Heart left ventricle (tissue), 16 donors: ENCODE measurements around the gene ASB6. TPM values are rescaled to one million over a fixed set of nuclear protein-coding genes. Genes with fewer than 3 reads are reported as not detected.

ENCODE experiments used
- ATAC-seq, 4 donors: fragments of 200-7000 bp; cut with Tn5 transposase; one replicate each; pipeline ENCODE4 v1.9.1; 2020 to 2022; ENCODE audit warnings: moderate library complexity in 4 of 4, mild to moderate bottlenecking in 3 of 4, moderate number of reproducible peaks in 1 of 4
- DNase-seq, 5 donors: peaks; one replicate each; pipeline ENCODE4 v3.0.0-alpha.2; 2020
- H3K27ac ChIP-seq, 12 donors: fragments of 200-600 bp; sonication (generic) in 4 of 12; one replicate each; pipeline versions ENCODE4 v1.5.0 to v1.8.0; 2016 to 2022; ENCODE audit warnings: mild to moderate bottlenecking in 2 of 12
- H3K27me3 ChIP-seq, 9 donors: fragments of 200-600 bp; sonication (generic) in 2 of 9; one replicate each; pipeline versions ENCODE4 v1.5.1 to v1.8.0; 2016 to 2022; ENCODE audit warnings: mild to moderate bottlenecking in 3 of 9
- H3K36me3 ChIP-seq, 9 donors: fragments of 200-600 bp; sonication (generic) in 2 of 9; one replicate each; pipeline versions ENCODE4 v1.5.0 to v1.8.0; 2018 to 2022; ENCODE audit warnings: mild to moderate bottlenecking in 2 of 9
- H3K4me1 ChIP-seq, 12 donors: fragments of 200-600 bp; sonication (generic) in 4 of 12; one replicate each; pipeline versions ENCODE4 v1.5.0 to v1.8.0; 2016 to 2022; ENCODE audit warnings: mild to moderate bottlenecking in 3 of 12
- H3K4me3 ChIP-seq, 12 donors: fragments of 200-600 bp; sonication (generic) in 4 of 12; one replicate each; pipeline versions ENCODE4 v1.5.0 to v1.8.0; 2017 to 2022; ENCODE audit warnings: mild to moderate bottlenecking in 9 of 12, moderate library complexity in 4 of 12
- H3K9me3 ChIP-seq, 12 donors: fragments of 200-600 bp; sonication (generic) in 4 of 12; one replicate each; pipeline versions ENCODE4 v1.5.0 to v1.8.0; 2016 to 2022; ENCODE audit warnings: mild to moderate bottlenecking in 1 of 12
- CTCF ChIP-seq, 12 donors: fragments of 200-600 bp; sonication (generic) in 4 of 12; IDR thresholded peaks; one replicate each; pipeline versions ENCODE4 v1.5.0 to v1.8.0; 2018 to 2022; ENCODE audit warnings: antibody characterized with exemption in 12 of 12, mild to moderate bottlenecking in 5 of 12
- POLR2A ChIP-seq, 2 donors: fragments of 450-650 bp; IDR thresholded peaks; one replicate each; pipeline ENCODE4 v1.6.1; 2017; ENCODE audit warnings: antibody characterized with exemption in 2 of 2, mild to moderate bottlenecking in 2 of 2, moderate library complexity in 2 of 2
- WGBS, 4 donors: extraction: QIAGEN DNeasy Blood & Tissue Kit in 2 of 4; methylation state at CpG; one replicate each; pipeline versions ENCODE4 v1.1.5 to v1.1.7; 2013 to 2018; 5-methylcytosine and 5-hydroxymethylcytosine counted together
- intact Hi-C, 10 donors: fragments of 100-400 bp; cut with DNase I; formaldehyde crosslinking; loops; one replicate each; pipeline versions ENCODE4 v1.11.1 to v1.14.2; 2022
- polyA plus RNA-seq, 2 donors: library from polyadenylated mRNA; stranded (reverse); fragments of 200-250 nt; gene quantifications; one replicate each; pipeline ENCODE4 v1.2.3, GENCODE V29; 2013
- total RNA-seq, 9 donors: library from RNA; depleted of rRNA in 2 of 9; stranded (reverse); fragments of >200 nt in 2 of 9; fragmentation: NEBNext Ultra II Directional in 3 of 9; extraction: Animal tissue kit (Norgen Biotek cat#: 25700) in 3 of 9; gene quantifications; one replicate each; pipeline versions ENCODE4 v1.1.0 to v1.2.4, GENCODE V29; 2016 to 2023
- donor health status: ischemic (EF 13 %, LVEDD 7.1; RV severe dilation, severe dysfunction).
- donor health status: healthy with polysubstance abuse.
- donor health status: DM: no; HTN: yes; CAD: no.
- donor health status: DM: no; HTN: no; CAD: no.
- donor health status: ischemic (EF 25% LVEDD 6.9; RV normal size, moderate dysfunction).
- donor health status: ischemic (EF 25% LVEDD 5.7; RV mildly dilated, moderate dysfunction).
- donor health status: healthy.
- donor health status: DM: yes; HTN: yes; CAD: no.
- donor health status: ischemic (EF 35%, LVEDD 5.7; RV mildly dilated, moderate dysfunction).
- donor health status: nonischemic (EF 11% LVEDD 7.7; RV severe dilation, severe dysfunction).
- donor health status: DM: yes; HTN: yes; CAD: no.
- donor health status: PGD.
- donor health status: ischemic (EF 29% LVEDD 5.4; RV normal size, mild dysfunction).
- donor health status: nonischemic (EF 23%, LVEDD 6.1; RV moderate dilation, normal function).

Gene ASB6
- total and polyA plus RNA-seq, 11 donors: 7.5 to 22.5 (median 10.3) TPM

GRCh38 chr9:129681924-129682323 lies 40.0 kb upstream of the ASB6 start:
- H3K9me3 ChIP-seq: no peaks in the 10 kb centered on the region
- intact Hi-C loops: no loop called here
- ATAC-seq (no peak), DNase-seq (no peak)
- no peaks in the 10 kb centered on the region for H3K36me3 ChIP-seq
- H3K4me1 ChIP-seq: no peaks in the 10 kb centered on the region
- H3K27me3 ChIP-seq: peaks cover 0 to 13% (median 3%) of the 10 kb centered on the region in 9 donors
- H3K4me3 ChIP-seq: no peak overlapping the region
- 66 to 82% (median 69%) methylated on average over 7 to 11 of the region's 11 CpGs for WGBS, 4 donors
- TF ChIP-seq POLR2A (IDR thresholded peaks at IDR 0.05) (no peak), CTCF (IDR thresholded peaks at IDR 0.05) (no peak)
- H3K27ac ChIP-seq: no peak overlapping the region

- TF ChIP-seq CTCF (IDR thresholded peaks at IDR 0.05): no peak
- Histone ChIP-seq H3K4me1 (no peaks in the 10 kb centered on the region), H3K4me3 (no peak overlapping the region), H3K36me3 (no peaks in the 10 kb centered on the region), H3K9me3 (no peaks in the 10 kb centered on the region), H3K27ac (no peak overlapping the region), H3K27me3 (peaks cover 0 to 18% (median 3%) of the 10 kb centered on the region in 9 donors)
- ATAC-seq (no peak), DNase-seq (no peak)
- intact Hi-C loops: no loop called here
- 73 to 90% (median 81%) methylated on average over 7 to 9 of the region's 9 CpGs for WGBS, 4 donors
Measured at GRCh38 chr9:129679537-129679936, 37.6 kb upstream of the ASB6 start.

GRCh38 chr9:129678844-129679243 lies 36.9 kb upstream of the ASB6 start:
- no peaks in the 10 kb centered on the region for H3K4me1 ChIP-seq
- intact Hi-C loops: no loop called here
- no peaks in the 10 kb centered on the region for H3K36me3 ChIP-seq
- 75 to 82% (median 77%) methylated on average over 9 of the region's 9 CpGs for WGBS, 4 donors
- peaks cover 0 to 18% (median 3%) of the 10 kb centered on the region in 9 donors for H3K27me3 ChIP-seq
- H3K9me3 ChIP-seq: no peaks in the 10 kb centered on the region
- no peak overlapping the region for H3K4me3 ChIP-seq
- no peak overlapping the region for H3K27ac ChIP-seq
- DNase-seq (no peak), ATAC-seq (no peak)
- TF ChIP-seq CTCF (IDR thresholded peaks at IDR 0.05): no peak
- TF ChIP-seq POLR2A (IDR thresholded peaks at IDR 0.05): no peak

GRCh38 chr9:129677456-129677855 lies 35.5 kb upstream of the ASB6 start:
- TF ChIP-seq CTCF (IDR thresholded peaks at IDR 0.05) (no peak), POLR2A (IDR thresholded peaks at IDR 0.05) (no peak)
- Histone ChIP-seq H3K27ac (no peak overlapping the region), H3K9me3 (no peaks in the 10 kb centered on the region), H3K4me3 (no peak overlapping the region), H3K27me3 (peaks cover 0 to 18% (median 3%) of the 10 kb centered on the region in 9 donors), H3K4me1 (no peaks in the 10 kb centered on the region), H3K36me3 (no peaks in the 10 kb centered on the region)
- intact Hi-C loops: no loop called here
- peak in 2 of 4 donors; percentile 16 to 36 for ATAC-seq
- WGBS, 4 donors: 41 to 52% (median 49%) methylated on average over 6 to 9 of the region's 9 CpGs
- DNase-seq: no peak
